Activated B cell treated with CpG ODN at 0.5 μM for 24 hours (primary cell): ENCODE results near the gene SMIM35. TPM values are rescaled to one million over a fixed set of nuclear protein-coding genes. Genes with fewer than 3 reads are reported as not detected.

Experiments used
- ATAC-seq: fragments of 200-7000 bp; cut with Tn5 transposase; one replicate; pipeline ENCODE4 v1.10.0; 2021; ENCODE audit warnings: low read depth, mild to moderate bottlenecking, moderate library complexity
- CTCF ChIA-PET: fragments of 350-600 bp; sonication (Branson Sonifier 250); formaldehyde crosslinking; loops from one replicate; lab custom pipeline; 2021; ENCODE audit warnings: antibody characterized with exemption; lab: Charles Lee
- POLR2A ChIA-PET: fragments of 350-600 bp; sonication (Branson Sonifier 250); formaldehyde crosslinking; loops from one replicate; lab custom pipeline; 2021; ENCODE audit warnings: antibody characterized with exemption; lab: Charles Lee
- DNase-seq: peaks from one replicate; pipeline ENCODE4 v3.0.0; 2022
- H3K27ac Mint-ChIP-seq: one replicate; pipeline ENCODE4 v1.8.0; 2020; ENCODE audit warnings: mixed read lengths
- H3K27me3 Mint-ChIP-seq: one replicate; pipeline ENCODE4 v1.8.0; 2021; ENCODE audit warnings: mixed read lengths
- H3K36me3 Mint-ChIP-seq: one replicate; pipeline ENCODE4 v1.8.0; 2021; ENCODE audit warnings: low read depth, mixed read lengths
- H3K4me1 Mint-ChIP-seq: one replicate; pipeline ENCODE4 v1.8.0; 2021; ENCODE audit warnings: mixed read lengths
- H3K4me3 Mint-ChIP-seq: one replicate; pipeline ENCODE4 v1.8.0; 2020; ENCODE audit warnings: mild to moderate bottlenecking, mixed read lengths
- H3K9me3 Mint-ChIP-seq: one replicate; pipeline ENCODE4 v1.8.0; 2020; ENCODE audit warnings: mixed read lengths
- intact Hi-C: fragments of 100-400 bp; cut with micrococcal nuclease; formaldehyde crosslinking; loops from one replicate; pipeline ENCODE4 v1.15.1; 2024
- total RNA-seq: library from RNA; stranded (reverse); gene quantifications from 2 replicates; pipeline ENCODE4 v1.2.3, GENCODE V29; 2022
- TF ChIP-seq, protein P1 (sequence below): fragments of 200-600 bp; IDR thresholded peaks from one replicate; pipeline ENCODE4 v1.8.0; 2022; ENCODE audit warnings: antibody characterized with exemption, mild to moderate bottlenecking

SMIM35 gene
- total RNA-seq, 1 donor from 2014 or later, result 1.8 TPM

DNA sequence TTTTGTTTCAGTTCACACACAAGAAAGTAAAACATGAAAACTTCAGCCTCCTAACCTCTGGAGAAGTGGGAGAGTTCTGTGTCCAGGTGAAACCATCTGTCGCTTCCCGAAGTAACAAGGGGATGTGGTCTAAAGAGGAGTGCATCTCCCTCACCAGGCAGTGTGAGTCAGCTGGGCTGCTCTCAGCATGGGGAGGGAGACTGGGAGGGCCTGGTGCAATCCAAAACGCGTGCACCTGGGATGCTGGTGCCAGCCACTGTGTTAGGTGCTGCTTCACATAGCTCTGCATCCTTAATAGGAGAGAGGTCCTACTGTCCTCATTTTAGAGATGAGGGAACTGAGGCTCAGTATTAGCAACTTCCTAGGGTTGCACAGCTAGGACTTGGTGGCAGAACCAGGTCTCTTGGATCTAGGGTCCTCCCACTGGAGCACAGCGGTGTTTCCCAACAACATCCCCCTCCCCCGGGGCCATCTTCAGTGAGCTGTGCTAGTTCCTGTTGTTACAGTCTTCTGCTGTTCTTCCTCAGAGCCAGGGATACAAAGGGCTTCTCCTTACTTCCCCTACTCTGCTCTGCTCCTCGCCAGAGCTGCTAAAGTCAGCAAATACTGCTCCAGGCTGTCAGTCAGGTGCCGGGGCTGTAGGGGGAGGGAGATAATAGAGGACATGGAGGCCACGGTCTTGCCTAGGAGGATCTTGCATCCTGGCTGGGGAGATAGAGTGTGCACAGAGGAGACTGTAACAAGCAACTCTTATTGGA is 92.6 kb downstream of the SMIM35 start:
- DNase-seq, result no peak
- POLR2A ChIA-PET, result interaction anchor here (0.6 to 41.6 kb wide), 6 partner anchors 4 to 806 kb away, joined by 3 to 1422 read pairs (median 533); partner anchors contain the start of gene IL10RA
- Mint-ChIP-seq H3K36me3 (peaks cover 98% of the 10 kb centered on the region), H3K27ac (no peak overlapping the region), H3K4me3 (no peak overlapping the region), H3K9me3 (no peaks in the 10 kb centered on the region), H3K27me3 (no peaks in the 10 kb centered on the region), H3K4me1 (peaks cover 74% of the 10 kb centered on the region)
- TF ChIP-seq, protein P1, sequence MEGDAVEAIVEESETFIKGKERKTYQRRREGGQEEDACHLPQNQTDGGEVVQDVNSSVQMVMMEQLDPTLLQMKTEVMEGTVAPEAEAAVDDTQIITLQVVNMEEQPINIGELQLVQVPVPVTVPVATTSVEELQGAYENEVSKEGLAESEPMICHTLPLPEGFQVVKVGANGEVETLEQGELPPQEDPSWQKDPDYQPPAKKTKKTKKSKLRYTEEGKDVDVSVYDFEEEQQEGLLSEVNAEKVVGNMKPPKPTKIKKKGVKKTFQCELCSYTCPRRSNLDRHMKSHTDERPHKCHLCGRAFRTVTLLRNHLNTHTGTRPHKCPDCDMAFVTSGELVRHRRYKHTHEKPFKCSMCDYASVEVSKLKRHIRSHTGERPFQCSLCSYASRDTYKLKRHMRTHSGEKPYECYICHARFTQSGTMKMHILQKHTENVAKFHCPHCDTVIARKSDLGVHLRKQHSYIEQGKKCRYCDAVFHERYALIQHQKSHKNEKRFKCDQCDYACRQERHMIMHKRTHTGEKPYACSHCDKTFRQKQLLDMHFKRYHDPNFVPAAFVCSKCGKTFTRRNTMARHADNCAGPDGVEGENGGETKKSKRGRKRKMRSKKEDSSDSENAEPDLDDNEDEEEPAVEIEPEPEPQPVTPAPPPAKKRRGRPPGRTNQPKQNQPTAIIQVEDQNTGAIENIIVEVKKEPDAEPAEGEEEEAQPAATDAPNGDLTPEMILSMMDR, result no peak
- CTCF ChIA-PET, result interaction anchor here (1.6 kb wide), 1 partner anchor 48 kb away, joined by 3 read pairs; no protein-coding TSS in a partner anchor
- intact Hi-C loops, result no loop called here
- no peak for ATAC-seq

DNA sequence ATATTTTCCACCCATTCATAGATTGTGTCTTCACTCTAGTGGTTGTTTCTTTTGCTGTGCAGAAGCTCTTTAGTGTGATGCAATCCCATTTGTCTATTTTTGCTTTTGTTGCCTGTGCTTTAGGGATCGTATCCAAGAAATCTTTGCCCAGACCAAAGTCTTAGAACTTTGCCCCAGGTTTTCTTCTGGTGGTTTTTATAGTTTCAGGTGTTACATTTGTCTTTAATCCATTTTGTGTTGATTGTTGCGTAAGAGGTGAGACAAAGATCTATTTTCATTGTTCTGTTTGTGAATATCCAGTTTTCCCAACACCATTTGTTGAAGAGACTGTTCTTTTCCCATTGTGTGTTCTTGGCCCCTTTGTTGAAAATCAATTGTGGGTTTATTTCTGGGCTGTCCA is 94.1 kb downstream of the SMIM35 start:
- ChIA-PET CTCF (interaction anchor here (1.4 to 1.6 kb wide), 3 partner anchors 42 to 61 kb away, joined by 3 to 5 read pairs (median 4); no protein-coding TSS in a partner anchor), POLR2A (interaction anchor here (1.0 to 41.6 kb wide), 5 partner anchors 2 to 60 kb away, joined by 3 to 1422 read pairs (median 930); partner anchors contain the start of gene IL10RA)
- TF ChIP-seq, protein P1, result no peak
- Mint-ChIP-seq H3K27ac (peak overlapping the region; percentile 13), H3K4me3 (peak overlapping the region; percentile 55), H3K9me3 (no peaks in the 10 kb centered on the region), H3K27me3 (no peaks in the 10 kb centered on the region), H3K4me1 (peaks cover 77% of the 10 kb centered on the region), H3K36me3 (peaks cover 98% of the 10 kb centered on the region)
- DNase-seq (no peak), ATAC-seq (no peak)
- intact Hi-C loops, result no loop called here

DNA sequence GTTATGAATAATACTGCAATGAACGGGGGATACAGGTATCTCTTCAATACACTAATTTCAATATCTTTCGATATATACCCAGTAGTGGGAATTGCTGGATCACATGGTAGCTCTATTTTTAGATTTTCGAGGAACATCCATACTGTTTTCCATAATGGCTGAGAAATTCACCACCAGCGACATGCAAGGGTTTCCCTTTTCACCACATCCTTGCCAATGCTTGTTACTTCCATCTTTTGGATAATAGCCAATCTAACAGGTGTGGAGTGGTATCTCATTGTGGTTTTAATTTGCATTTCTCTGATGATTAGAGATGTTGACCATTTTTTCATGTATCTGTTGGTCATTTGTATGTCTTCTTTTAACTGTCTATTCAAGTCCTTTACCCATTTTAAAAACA is 94.6 kb downstream of the SMIM35 start:
- ChIA-PET POLR2A (interaction anchor here (25.5 to 41.6 kb wide), 3 partner anchors 2 to 42 kb away, joined by 930 to 1422 read pairs (median 1422); partner anchors contain the start of gene IL10RA), CTCF (interaction anchor here (1.4 to 1.5 kb wide), 2 partner anchors 41 to 61 kb away, joined by 4 to 5 read pairs; no protein-coding TSS in a partner anchor)
- no peak for DNase-seq
- Mint-ChIP-seq H3K36me3 (peaks cover 98% of the 10 kb centered on the region), H3K27me3 (no peaks in the 10 kb centered on the region), H3K27ac (peak overlapping the region; percentile 13), H3K4me1 (peaks cover 77% of the 10 kb centered on the region), H3K9me3 (no peaks in the 10 kb centered on the region), H3K4me3 (peak overlapping the region; percentile 55)
- TF ChIP-seq, protein P1, result no peak
- ATAC-seq, result no peak
- intact Hi-C loops, result no loop called here

DNA sequence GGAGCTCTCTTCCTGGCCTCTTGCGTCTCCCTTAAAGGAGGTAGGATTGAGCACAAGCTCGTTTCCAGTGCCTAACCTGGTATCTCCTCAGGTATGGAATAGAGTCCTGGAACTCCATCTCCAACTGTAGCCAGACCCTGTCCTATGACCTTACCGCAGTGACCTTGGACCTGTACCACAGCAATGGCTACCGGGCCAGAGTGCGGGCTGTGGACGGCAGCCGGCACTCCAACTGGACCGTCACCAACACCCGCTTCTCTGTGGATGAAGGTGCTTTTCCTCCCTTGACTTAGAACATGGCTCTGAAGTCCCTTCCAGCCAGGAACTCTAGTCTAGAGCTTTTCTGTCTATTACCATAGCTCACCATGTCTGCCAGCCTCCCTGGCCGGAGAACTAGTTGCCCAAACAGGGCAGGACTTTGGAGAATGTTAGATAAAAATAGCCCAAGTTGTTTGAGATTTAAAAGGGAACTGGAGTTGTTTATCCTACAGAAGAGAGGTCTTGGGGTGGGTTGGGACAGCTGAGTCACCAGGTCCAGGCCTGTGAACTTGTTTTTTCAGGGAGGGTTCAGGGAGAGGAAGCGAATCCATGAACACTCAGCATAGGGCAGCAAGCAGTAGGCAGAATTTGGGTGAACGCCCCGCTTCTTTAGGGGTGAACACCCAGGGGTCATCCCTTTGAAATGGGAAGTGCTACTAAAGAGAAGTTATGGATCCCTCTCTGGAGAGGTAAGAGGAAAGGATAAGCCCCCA is 97.2 kb downstream of the SMIM35 start:
- Mint-ChIP-seq H3K4me3 (peak overlapping the region; percentile 90), H3K27ac (peak overlapping the region; percentile 61), H3K27me3 (no peaks in the 10 kb centered on the region), H3K9me3 (no peaks in the 10 kb centered on the region), H3K4me1 (peaks cover 84% of the 10 kb centered on the region), H3K36me3 (peaks cover 92% of the 10 kb centered on the region)
- ChIA-PET POLR2A (interaction anchor here (1.0 to 41.6 kb wide), 7 partner anchors 13 to 173 kb away, joined by 3 to 1422 read pairs (median 73); no protein-coding TSS in a partner anchor), CTCF (interaction anchor here (1.1 to 5.7 kb wide), 5 partner anchors 38 to 63 kb away, joined by 3 to 47 read pairs (median 5); no protein-coding TSS in a partner anchor)
- intact Hi-C loops, result no loop called here
- DNase-seq, result no peak
- ATAC-seq, result no peak
- TF ChIP-seq, protein P1, result no peak
